ENCODE results near the gene PRKCA.

Gene PRKCA

GRCh38 chr17:66548158-66548557 lies 245.7 kb downstream of the PRKCA start:
- Histone ChIP-seq H3K27ac (no peak overlapping the region), H3K27me3 (no peaks in the 10 kb centered on the region), H3K4me1 (ENCODE audit: control insufficient read depth in 1 of 2, insufficient read depth in 1 of 2, low read depth in 1 of 2, low read length in 1 of 2) (no peaks in the 10 kb centered on the region)

GRCh38 chr17:66548659-66549310 lies 246.4 kb downstream of the PRKCA start:
- TF ChIP-seq CTCF (IDR thresholded peaks at IDR 0.05) = no peak
- no peak overlapping the region for H3K4me3 ChIP-seq (ENCODE audit: low read depth in 1 of 2, low read length in 1 of 2)
- no peaks in the 10 kb centered on the region for H3K36me3 ChIP-seq
- no peak overlapping the region for H3K27ac ChIP-seq
- no peaks in the 10 kb centered on the region for H3K9me3 ChIP-seq
- no peaks in the 10 kb centered on the region for H3K4me1 ChIP-seq (ENCODE audit: control insufficient read depth in 1 of 2, insufficient read depth in 1 of 2, low read depth in 1 of 2, low read length in 1 of 2)
- no peaks in the 10 kb centered on the region for H3K27me3 ChIP-seq

More at GRCh38 chr17:66548158-66548557, 245.7 kb downstream of the PRKCA start:
- no peak for TF ChIP-seq CTCF (IDR thresholded peaks at IDR 0.05)
- H3K9me3 ChIP-seq = no peaks in the 10 kb centered on the region
- no peaks in the 10 kb centered on the region for H3K36me3 ChIP-seq
- no peak overlapping the region for H3K4me3 ChIP-seq (ENCODE audit: low read depth in 1 of 2, low read length in 1 of 2)

- Histone ChIP-seq H3K4me3 (ENCODE audit: low read depth in 1 of 2, low read length in 1 of 2) (no peak overlapping the region), H3K9me3 (no peaks in the 10 kb centered on the region), H3K27me3 (no peaks in the 10 kb centered on the region), H3K27ac (no peak overlapping the region), H3K4me1 (ENCODE audit: control insufficient read depth in 1 of 2, insufficient read depth in 1 of 2, low read depth in 1 of 2, low read length in 1 of 2) (no peaks in the 10 kb centered on the region), H3K36me3 (no peaks in the 10 kb centered on the region)
- TF ChIP-seq CTCF (IDR thresholded peaks at IDR 0.05) = no peak
Observed at GRCh38 chr17:66549311-66549704, 246.9 kb downstream of the PRKCA start.

GRCh38 chr17:66549731-66550207 lies 247.4 kb downstream of the PRKCA start:
- no peaks in the 10 kb centered on the region for H3K27me3 ChIP-seq
- no peaks in the 10 kb centered on the region for H3K36me3 ChIP-seq
- no peaks in the 10 kb centered on the region for H3K4me1 ChIP-seq (ENCODE audit: control insufficient read depth in 1 of 2, insufficient read depth in 1 of 2, low read depth in 1 of 2, low read length in 1 of 2)
- H3K4me3 ChIP-seq (ENCODE audit: low read depth in 1 of 2, low read length in 1 of 2) = no peak overlapping the region
- no peaks in the 10 kb centered on the region for H3K9me3 ChIP-seq
- H3K27ac ChIP-seq = no peak overlapping the region
- no peak for TF ChIP-seq CTCF (IDR thresholded peaks at IDR 0.05)

- no peaks in the 10 kb centered on the region for H3K4me1 ChIP-seq (ENCODE audit: control insufficient read depth in 1 of 2, insufficient read depth in 1 of 2, low read depth in 1 of 2, low read length in 1 of 2)
- H3K4me3 ChIP-seq (ENCODE audit: low read depth in 1 of 2, low read length in 1 of 2) = no peak overlapping the region
- H3K36me3 ChIP-seq = no peaks in the 10 kb centered on the region
- no peak overlapping the region for H3K27ac ChIP-seq
- H3K9me3 ChIP-seq = no peaks in the 10 kb centered on the region
- H3K27me3 ChIP-seq = no peaks in the 10 kb centered on the region
- no peak for TF ChIP-seq CTCF (IDR thresholded peaks at IDR 0.05)
Observed at GRCh38 chr17:66551839-66552238, 249.4 kb downstream of the PRKCA start.

All from neutrophil (primary cell).